ENCODE results near the gene GATA2.

GATA2 gene

GRCh38 chr3:128452678-128453275 lies 40.2 kb downstream of the GATA2 start:
- Histone ChIP-seq H3K9ac (ENCODE audit: low read depth, low read length) (no peak overlapping the region), H3K27me3 (ENCODE audit: control insufficient read depth, insufficient read depth, low read length) (peaks cover 20% of the 10 kb centered on the region), H3K4me1 (ENCODE audit: control insufficient read depth, insufficient read depth, low read length) (no peaks in the 10 kb centered on the region), H3K36me3 (ENCODE audit: control insufficient read depth, insufficient read depth, low read length) (no peaks in the 10 kb centered on the region), H3K9me3 (ENCODE audit: control insufficient read depth, insufficient read depth, low read length) (no peaks in the 10 kb centered on the region), H3K27ac (ENCODE audit: low read depth, low read length) (no peak overlapping the region), H3K4me3 (ENCODE audit: low read depth, low read length) (no peak overlapping the region)

DNA sequence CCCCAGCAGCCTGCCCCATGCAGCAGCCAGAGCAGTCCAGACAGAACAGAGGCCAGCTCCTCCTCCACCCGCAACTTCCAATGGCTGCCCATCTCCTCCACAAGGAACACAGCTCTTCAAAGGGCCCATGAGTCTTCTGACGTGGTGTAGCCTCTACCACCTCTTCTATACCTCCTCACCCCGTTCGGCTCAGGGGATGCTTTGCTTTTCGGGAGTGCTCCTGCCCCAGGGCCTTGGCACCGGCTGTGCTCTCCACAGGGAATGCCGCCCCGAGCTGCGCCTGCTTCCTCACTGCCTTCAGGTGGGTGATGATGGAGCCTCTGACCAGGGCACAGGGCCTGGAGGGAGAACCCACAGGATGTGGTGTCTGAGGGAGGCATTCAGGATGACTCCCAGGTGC lies 40.9 kb downstream of the GATA2 start:
- H3K27ac ChIP-seq (ENCODE audit: low read depth, low read length), result no peak overlapping the region
- peaks cover 20% of the 10 kb centered on the region for H3K27me3 ChIP-seq (ENCODE audit: control insufficient read depth, insufficient read depth, low read length)

DNA sequence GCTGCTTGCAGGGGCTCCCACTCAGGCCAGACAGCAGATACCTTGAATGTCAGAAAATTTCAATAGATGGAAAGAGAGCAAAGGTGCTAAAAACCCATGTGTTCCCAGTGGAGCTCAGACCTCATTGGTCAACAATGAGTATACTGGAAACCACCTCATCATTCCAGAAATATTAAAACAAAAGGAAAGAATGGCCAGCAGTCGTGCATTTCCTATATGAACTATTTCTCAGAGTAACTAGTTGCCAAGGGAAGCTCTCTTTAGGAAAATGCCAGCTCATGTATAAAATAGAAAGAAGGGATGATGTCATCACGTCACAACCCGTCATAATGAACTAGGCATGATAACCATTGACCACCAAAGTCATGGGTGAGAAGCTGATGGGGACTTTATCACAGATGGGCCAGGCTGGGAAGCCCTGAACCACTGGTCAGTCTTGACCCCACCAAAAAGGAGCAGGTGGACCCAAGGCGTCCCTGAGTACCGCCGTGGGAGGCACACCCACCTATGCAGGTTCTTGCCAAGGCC lies 43.8 kb downstream of the GATA2 start:
- Histone ChIP-seq H3K27ac (ENCODE audit: low read depth, low read length) (no peak overlapping the region), H3K4me1 (ENCODE audit: control insufficient read depth, insufficient read depth, low read length) (no peaks in the 10 kb centered on the region), H3K9ac (ENCODE audit: low read depth, low read length) (no peak overlapping the region), H3K36me3 (ENCODE audit: control insufficient read depth, insufficient read depth, low read length) (no peaks in the 10 kb centered on the region), H3K4me3 (ENCODE audit: low read depth, low read length) (no peak overlapping the region), H3K27me3 (ENCODE audit: control insufficient read depth, insufficient read depth, low read length) (peaks cover 9% of the 10 kb centered on the region; the same call in 1 of the 2 replicates), H3K9me3 (ENCODE audit: control insufficient read depth, insufficient read depth, low read length) (no peaks in the 10 kb centered on the region)

More for the DNA sequence above, 40.9 kb downstream of the GATA2 start:
- H3K9me3 ChIP-seq (ENCODE audit: control insufficient read depth, insufficient read depth, low read length), result no peaks in the 10 kb centered on the region
- H3K36me3 ChIP-seq (ENCODE audit: control insufficient read depth, insufficient read depth, low read length), result no peaks in the 10 kb centered on the region
- H3K4me1 ChIP-seq (ENCODE audit: control insufficient read depth, insufficient read depth, low read length), result no peaks in the 10 kb centered on the region
- no peak overlapping the region for H3K9ac ChIP-seq (ENCODE audit: low read depth, low read length)
- H3K4me3 ChIP-seq (ENCODE audit: low read depth, low read length), result no peak overlapping the region

DNA sequence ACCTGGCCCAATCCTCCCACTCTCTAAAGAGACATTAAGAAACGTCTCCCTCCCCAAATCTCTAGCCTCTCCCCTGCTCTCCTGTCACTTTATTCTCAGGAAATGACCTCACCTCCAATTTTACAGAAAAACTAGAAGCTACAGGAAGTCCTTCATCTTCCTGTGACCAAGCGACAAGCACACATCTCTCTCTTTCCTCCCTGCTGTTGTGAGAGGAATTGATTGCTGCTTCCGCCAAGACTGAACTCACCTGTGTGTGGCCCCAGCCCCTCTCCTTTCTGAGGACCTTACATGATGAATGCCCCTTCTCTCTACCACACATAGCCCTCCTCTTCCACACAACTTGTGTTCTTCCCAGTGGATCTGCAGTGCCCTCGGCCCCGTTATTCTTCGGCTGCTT lies 44.5 kb downstream of the GATA2 start:
- Histone ChIP-seq H3K9me3 (ENCODE audit: control insufficient read depth, insufficient read depth, low read length) (no peaks in the 10 kb centered on the region), H3K27me3 (ENCODE audit: control insufficient read depth, insufficient read depth, low read length) (peaks cover 16% of the 10 kb centered on the region)

GRCh38 chr3:128447561-128448013 lies 45.4 kb downstream of the GATA2 start:
- H3K9ac ChIP-seq (ENCODE audit: low read depth, low read length), result no peak overlapping the region
- no peak overlapping the region for H3K4me3 ChIP-seq (ENCODE audit: low read depth, low read length)
- no peaks in the 10 kb centered on the region for H3K4me1 ChIP-seq (ENCODE audit: control insufficient read depth, insufficient read depth, low read length)
- peaks cover 19% of the 10 kb centered on the region for H3K27me3 ChIP-seq (ENCODE audit: control insufficient read depth, insufficient read depth, low read length)
- no peaks in the 10 kb centered on the region for H3K36me3 ChIP-seq (ENCODE audit: control insufficient read depth, insufficient read depth, low read length)
- H3K9me3 ChIP-seq (ENCODE audit: control insufficient read depth, insufficient read depth, low read length), result no peaks in the 10 kb centered on the region
- no peak overlapping the region for H3K27ac ChIP-seq (ENCODE audit: low read depth, low read length)

More for the DNA sequence above, 44.5 kb downstream of the GATA2 start:
- Histone ChIP-seq H3K9ac (ENCODE audit: low read depth, low read length) (no peak overlapping the region), H3K27ac (ENCODE audit: low read depth, low read length) (no peak overlapping the region), H3K4me1 (ENCODE audit: control insufficient read depth, insufficient read depth, low read length) (no peaks in the 10 kb centered on the region), H3K36me3 (ENCODE audit: control insufficient read depth, insufficient read depth, low read length) (no peaks in the 10 kb centered on the region), H3K4me3 (ENCODE audit: low read depth, low read length) (no peak overlapping the region)

DNA sequence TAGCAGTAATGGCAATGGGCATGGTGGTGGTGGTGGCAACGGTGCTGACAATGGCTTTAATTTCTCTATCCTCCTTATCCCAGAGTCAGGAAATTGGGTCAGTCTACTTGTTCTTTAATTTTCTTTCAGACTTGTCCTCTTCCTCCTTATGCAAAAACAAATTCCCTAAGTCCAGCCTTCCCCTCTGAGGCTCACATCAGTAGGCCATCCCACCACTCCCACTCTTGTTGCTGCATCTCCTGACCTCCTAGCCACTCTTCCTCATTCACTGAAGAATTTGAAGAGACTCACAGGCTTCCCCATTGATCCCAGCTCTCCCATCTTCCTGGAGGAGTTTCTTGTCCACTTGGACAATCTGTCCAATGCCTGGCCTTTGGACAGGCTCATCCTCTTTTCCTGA lies 46.2 kb downstream of the GATA2 start:
- H3K4me3 ChIP-seq (ENCODE audit: low read depth, low read length), result no peak overlapping the region
- no peak overlapping the region for H3K9ac ChIP-seq (ENCODE audit: low read depth, low read length)
- H3K4me1 ChIP-seq (ENCODE audit: control insufficient read depth, insufficient read depth, low read length), result no peaks in the 10 kb centered on the region
- H3K36me3 ChIP-seq (ENCODE audit: control insufficient read depth, insufficient read depth, low read length), result no peaks in the 10 kb centered on the region
- H3K27me3 ChIP-seq (ENCODE audit: control insufficient read depth, insufficient read depth, low read length), result peaks cover 19% of the 10 kb centered on the region
- H3K27ac ChIP-seq (ENCODE audit: low read depth, low read length), result no peak overlapping the region
- H3K9me3 ChIP-seq (ENCODE audit: control insufficient read depth, insufficient read depth, low read length), result no peaks in the 10 kb centered on the region

DNA sequence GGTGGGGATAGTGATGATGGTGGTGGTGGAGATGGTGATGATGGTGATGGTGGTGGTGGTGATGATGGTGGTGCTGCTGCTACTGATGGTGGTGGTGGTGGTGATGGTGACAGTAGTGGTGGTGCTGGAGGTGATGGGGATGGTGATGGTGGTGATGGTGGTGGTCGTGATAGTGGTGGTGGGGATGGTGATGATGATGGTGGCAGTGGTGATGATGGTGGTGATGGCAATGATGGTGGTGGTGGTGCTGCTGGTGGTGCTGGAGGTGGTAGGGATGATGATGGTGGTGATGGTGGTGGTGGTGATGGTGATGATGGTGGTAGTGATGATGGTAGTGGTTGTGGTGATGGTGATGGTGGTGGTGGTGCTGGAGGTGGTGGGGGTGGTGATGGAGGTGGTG lies 47.6 kb downstream of the GATA2 start:
- Histone ChIP-seq H3K9ac (ENCODE audit: low read depth, low read length) (no peak overlapping the region), H3K9me3 (ENCODE audit: control insufficient read depth, insufficient read depth, low read length) (no peaks in the 10 kb centered on the region), H3K36me3 (ENCODE audit: control insufficient read depth, insufficient read depth, low read length) (no peaks in the 10 kb centered on the region), H3K4me3 (ENCODE audit: low read depth, low read length) (no peak overlapping the region), H3K27ac (ENCODE audit: low read depth, low read length) (no peak overlapping the region), H3K4me1 (ENCODE audit: control insufficient read depth, insufficient read depth, low read length) (no peaks in the 10 kb centered on the region), H3K27me3 (ENCODE audit: control insufficient read depth, insufficient read depth, low read length) (peaks cover 18% of the 10 kb centered on the region)

GRCh38 chr3:128443771-128444170 lies 49.2 kb downstream of the GATA2 start:
- Histone ChIP-seq H3K9ac (ENCODE audit: low read depth, low read length) (no peak overlapping the region), H3K27ac (ENCODE audit: low read depth, low read length) (no peak overlapping the region), H3K4me3 (ENCODE audit: low read depth, low read length) (no peak overlapping the region), H3K27me3 (ENCODE audit: control insufficient read depth, insufficient read depth, low read length) (peaks cover 32% of the 10 kb centered on the region), H3K4me1 (ENCODE audit: control insufficient read depth, insufficient read depth, low read length) (no peaks in the 10 kb centered on the region), H3K9me3 (ENCODE audit: control insufficient read depth, insufficient read depth, low read length) (no peaks in the 10 kb centered on the region), H3K36me3 (ENCODE audit: control insufficient read depth, insufficient read depth, low read length) (no peaks in the 10 kb centered on the region)

- no peaks in the 10 kb centered on the region for H3K36me3 ChIP-seq (ENCODE audit: control insufficient read depth, insufficient read depth, low read length)
- no peak overlapping the region for H3K4me3 ChIP-seq (ENCODE audit: low read depth, low read length)
- no peak overlapping the region for H3K27ac ChIP-seq (ENCODE audit: low read depth, low read length)
- H3K9me3 ChIP-seq (ENCODE audit: control insufficient read depth, insufficient read depth, low read length), result no peaks in the 10 kb centered on the region
- H3K9ac ChIP-seq (ENCODE audit: low read depth, low read length), result no peak overlapping the region
- no peaks in the 10 kb centered on the region for H3K4me1 ChIP-seq (ENCODE audit: control insufficient read depth, insufficient read depth, low read length)
- H3K27me3 ChIP-seq (ENCODE audit: control insufficient read depth, insufficient read depth, low read length), result peaks cover 32% of the 10 kb centered on the region
Observed at GRCh38 chr3:128442949-128443348, 50.1 kb downstream of the GATA2 start.

- H3K9ac ChIP-seq (ENCODE audit: low read depth, low read length), result no peak overlapping the region
Observed at GRCh38 chr3:128442070-128442469, 50.9 kb downstream of the GATA2 start.

GRCh38 chr3:128439226-128439625 lies 53.8 kb downstream of the GATA2 start:
- H3K27ac ChIP-seq (ENCODE audit: low read depth, low read length), result no peak overlapping the region
- H3K9ac ChIP-seq (ENCODE audit: low read depth, low read length), result no peak overlapping the region
- H3K4me3 ChIP-seq (ENCODE audit: low read depth, low read length), result no peak overlapping the region
- no peaks in the 10 kb centered on the region for H3K36me3 ChIP-seq (ENCODE audit: control insufficient read depth, insufficient read depth, low read length)
- peaks cover 5% of the 10 kb centered on the region; the same call in 1 of the 2 replicates for H3K4me1 ChIP-seq (ENCODE audit: control insufficient read depth, insufficient read depth, low read length)
- H3K27me3 ChIP-seq (ENCODE audit: control insufficient read depth, insufficient read depth, low read length), result peaks cover 46% of the 10 kb centered on the region
- H3K9me3 ChIP-seq (ENCODE audit: control insufficient read depth, insufficient read depth, low read length), result no peaks in the 10 kb centered on the region

More at GRCh38 chr3:128442070-128442469, 50.9 kb downstream of the GATA2 start:
- Histone ChIP-seq H3K36me3 (ENCODE audit: control insufficient read depth, insufficient read depth, low read length) (no peaks in the 10 kb centered on the region), H3K4me1 (ENCODE audit: control insufficient read depth, insufficient read depth, low read length) (no peaks in the 10 kb centered on the region), H3K27me3 (ENCODE audit: control insufficient read depth, insufficient read depth, low read length) (peaks cover 32% of the 10 kb centered on the region), H3K27ac (ENCODE audit: low read depth, low read length) (no peak overlapping the region), H3K4me3 (ENCODE audit: low read depth, low read length) (no peak overlapping the region), H3K9me3 (ENCODE audit: control insufficient read depth, insufficient read depth, low read length) (no peaks in the 10 kb centered on the region)
